IMR-90 (cell line): Measurements from ENCODE around the gene SAT2. TPM values are rescaled to one million over a fixed set of nuclear protein-coding genes. Genes with fewer than 3 reads are reported as not detected.

Source experiments
- ATAC-seq: fragments of 200-7000 bp; cut with Tn5 transposase; 2 replicates; pipeline ENCODE4 v1.9.1; 2020; ENCODE audit warnings: low read depth, mild to moderate bottlenecking, moderate library complexity
- BruUV-seq: library from RNA; stranded (reverse); fragments of 400-500 nt; replicated peaks from 2 replicates; lab custom pipeline; 2021; lab: Mats Ljungman, UMichigan
- CTCF ChIA-PET: fragments of 300-600 bp; formaldehyde crosslinking; extraction: SDS; loops from one replicate; lab custom pipeline; 2021; ENCODE audit warnings: antibody characterized with exemption; lab: Yijun Ruan, JAX
- POLR2A ChIA-PET: fragments of 300-600 bp; sonication (Branson Sonifier 250); formaldehyde crosslinking; loops from one replicate; lab custom pipeline; 2022; ENCODE audit warnings: antibody characterized with exemption; ENCODE audit not compliant: unreplicated experiment; lab: Charles Lee
- DNase-seq: peaks from one replicate; pipeline ENCODE4 v3.0.0; 2013
- H2AFZ ChIP-seq: replicated peaks from 2 replicates; pipeline ENCODE3; 2013; ENCODE audit warnings: low read length, mild to moderate bottlenecking; ENCODE audit not compliant: poor library complexity
- H2AK5ac ChIP-seq: 2 replicates; pipeline ENCODE4 v1.6.1; 2013; ENCODE audit warnings: low read depth, low read length, inconsistent platforms
- H2AK9ac ChIP-seq: replicated peaks from 2 replicates; pipeline ENCODE3; 2013; ENCODE audit warnings: mild to moderate bottlenecking, low read depth, low read length, moderate library complexity; ENCODE audit not compliant: poor library complexity
- H2BK120ac ChIP-seq: 2 replicates; pipeline ENCODE4 v1.6.1; 2013; ENCODE audit warnings: low read depth, low read length, inconsistent platforms
- H2BK15ac ChIP-seq: 3 replicates; pipeline ENCODE4 v1.6.1; 2013; ENCODE audit warnings: low read depth, low read length, inconsistent platforms
- H2BK20ac ChIP-seq: 2 replicates; pipeline ENCODE4 v1.6.1; 2013; ENCODE audit warnings: low read depth, mild to moderate bottlenecking, inconsistent platforms, low read length, moderate library complexity
- H2BK5ac ChIP-seq: 2 replicates; pipeline ENCODE4 v1.6.1; 2013; ENCODE audit warnings: mild to moderate bottlenecking, low read depth, low read length, inconsistent platforms; ENCODE audit not compliant: poor library complexity, severe bottlenecking
- H3K14ac ChIP-seq: replicated peaks from 2 replicates; pipeline ENCODE4 v1.6.1; 2013; ENCODE audit warnings: low read depth, low read length, inconsistent platforms
- H3K18ac ChIP-seq: 2 replicates; pipeline ENCODE4 v1.6.1; 2013; ENCODE audit warnings: low read depth, low read length, control low read depth
- H3K23ac ChIP-seq: 2 replicates; pipeline ENCODE4 v1.6.1; 2013; ENCODE audit warnings: low read depth, low read length, inconsistent platforms
- H3K27ac ChIP-seq: 2 replicates; pipeline ENCODE4 v1.5.1; 2013; ENCODE audit warnings: mild to moderate bottlenecking, control low read depth, low read length; ENCODE audit not compliant: insufficient read depth
- H3K27me3 ChIP-seq: 2 replicates; pipeline ENCODE4 v1.6.1; 2013; ENCODE audit warnings: low read length; ENCODE audit not compliant: control insufficient read depth, insufficient read depth
- H3K36me3 ChIP-seq: 2 replicates; pipeline ENCODE4 v1.6.1; 2013; ENCODE audit warnings: low read length, mixed read lengths; ENCODE audit not compliant: control insufficient read depth, insufficient read depth
- H3K4ac ChIP-seq: 2 replicates; pipeline ENCODE4 v1.6.1; 2013; ENCODE audit warnings: low read depth, low read length, inconsistent platforms
- H3K4me1 ChIP-seq: 2 replicates; pipeline ENCODE4 v1.6.1; 2013; ENCODE audit warnings: low read length, mixed read lengths; ENCODE audit not compliant: control insufficient read depth, insufficient read depth
- H3K4me2 ChIP-seq: 2 replicates; pipeline ENCODE4 v1.6.1; 2013; ENCODE audit warnings: low read depth, mild to moderate bottlenecking, control low read depth, low read length, moderate library complexity
- H3K4me3 ChIP-seq: 2 replicates; pipeline ENCODE4 v1.5.1; 2013; ENCODE audit warnings: low read depth, mild to moderate bottlenecking, control low read depth, low read length, moderate library complexity; ENCODE audit not compliant: insufficient read depth
- H3K56ac ChIP-seq: 2 replicates; pipeline ENCODE4 v1.6.1; 2013; ENCODE audit warnings: low read length, inconsistent platforms; ENCODE audit not compliant: insufficient read depth; ENCODE audit errors: extremely low read depth
- H3K79me1 ChIP-seq, 2 experiments: 2 replicates each; pipeline ENCODE4 v1.6.1; 2013; ENCODE audit warnings: low read length in 2 of 2, inconsistent platforms in 1 of 2, low read depth in 1 of 2
- H3K9ac ChIP-seq: 2 replicates; pipeline ENCODE4 v1.6.1; 2013; ENCODE audit warnings: low read depth, low read length, control low read depth
- H3K9me1 ChIP-seq: 2 replicates; pipeline ENCODE4 v1.6.1; 2013; ENCODE audit warnings: low read length, inconsistent platforms; ENCODE audit not compliant: insufficient read depth
- H3K9me3 ChIP-seq: 2 replicates; pipeline ENCODE4 v1.6.1; 2013; ENCODE audit warnings: low read length; ENCODE audit not compliant: control insufficient read depth, insufficient read depth
- H4K20me1 ChIP-seq: 2 replicates; pipeline ENCODE4 v1.6.1; 2013; ENCODE audit warnings: low read length, inconsistent platforms; ENCODE audit not compliant: insufficient read depth
- H4K5ac ChIP-seq: 2 replicates; pipeline ENCODE4 v1.6.1; 2013; ENCODE audit warnings: mild to moderate bottlenecking, low read depth, low read length, control low read depth
- H4K8ac ChIP-seq, 2 experiments: 2 replicates each; pipeline ENCODE4 v1.6.1; 2013; ENCODE audit warnings: low read depth in 2 of 2, low read length in 2 of 2, control low read depth in 1 of 2, inconsistent platforms in 1 of 2
- H4K91ac ChIP-seq: 2 replicates; pipeline ENCODE4 v1.6.1; 2013; ENCODE audit warnings: low read depth, low read length, inconsistent platforms; ENCODE audit not compliant: insufficient read depth
- BHLHE40 ChIP-seq: fragments of 150-350 bp; IDR thresholded peaks from 2 replicates; pipeline ENCODE4 v1.6.1; 2016; ENCODE audit warnings: mild to moderate bottlenecking, low read depth, low read length
- CEBPB ChIP-seq: IDR thresholded peaks from 2 replicates; pipeline ENCODE4 v1.6.1; 2012; ENCODE audit warnings: low read depth, low read length, improper control_type of control experiment
- CHD1 ChIP-seq: IDR thresholded peaks from 2 replicates; pipeline ENCODE4 v1.6.1; 2012; ENCODE audit warnings: low read depth, low read length, improper control_type of control experiment
- FOS ChIP-seq: fragments of 150-350 bp; IDR thresholded peaks from 2 replicates; pipeline ENCODE4 v1.6.1; 2016; ENCODE audit warnings: low read depth, low read length
- MAFK ChIP-seq: IDR thresholded peaks from 2 replicates; pipeline ENCODE4 v1.6.1; 2012; ENCODE audit warnings: low read depth, low read length, improper control_type of control experiment
- MXI1 ChIP-seq: IDR thresholded peaks from 2 replicates; pipeline ENCODE4 v1.6.1; 2012; ENCODE audit warnings: low read depth, mild to moderate bottlenecking, low read length, moderate library complexity, borderline replicate concordance
- NFE2L2 ChIP-seq: fragments of 150-350 bp; IDR thresholded peaks from 2 replicates; pipeline ENCODE4 v1.6.1; 2016; ENCODE audit warnings: low read depth, mild to moderate bottlenecking, low read length
- POLR2A ChIP-seq: IDR thresholded peaks from 2 replicates; pipeline ENCODE4 v1.6.1; 2012; ENCODE audit warnings: mild to moderate bottlenecking, low read depth, low read length
- RAD21 ChIP-seq: IDR thresholded peaks from 2 replicates; pipeline ENCODE4 v1.6.1; 2012; ENCODE audit warnings: low read length, improper control_type of control experiment
- RCOR1 ChIP-seq: IDR thresholded peaks from 2 replicates; pipeline ENCODE4 v1.6.1; 2012; ENCODE audit warnings: mild to moderate bottlenecking, low read length, improper control_type of control experiment; ENCODE audit not compliant: insufficient replicate concordance
- RFX5 ChIP-seq: IDR thresholded peaks from 2 replicates; pipeline ENCODE4 v1.8.0; 2012; ENCODE audit warnings: low read depth, mild to moderate bottlenecking, low read length, moderate library complexity
- WGBS, 2 experiments: methylation state at CpG; one replicate each; pipeline versions ENCODE4 v1.1.5 to v1.1.7; 2013; ENCODE audit warnings: missing lambda C conversion rate in 2 of 2; ENCODE audit not compliant: insufficient read length in 1 of 2; ENCODE audit errors: extremely low coverage in 2 of 2; 5-methylcytosine and 5-hydroxymethylcytosine counted together
- dilution Hi-C: fragments of 300-500 bp; cut with HindIII; formaldehyde crosslinking; loops from one replicate; pipeline ENCODE4 v1.14.3; 2018; ENCODE audit warnings: low sequenced_read_pairs; ENCODE audit not compliant: unreplicated experiment
- in situ Hi-C: fragments of 300-500 bp; cut with MboI; formaldehyde crosslinking; loops from 3 replicates; pipeline ENCODE4 v1.14.3; 2019; ENCODE audit warnings: low sequenced_read_pairs, inconsistent platforms, mixed read lengths
- intact Hi-C: fragments of 100-400 bp; cut with micrococcal nuclease; formaldehyde crosslinking; loops from 2 replicates; pipeline ENCODE4 v1.10.0; 2022
- polyA plus RNA-seq, 3 experiments: library from polyadenylated mRNA; depleted of rRNA; stranded (reverse); fragments of >200 nt; gene quantifications; 2 replicates each; pipeline ENCODE4 v1.2.3, GENCODE V29; 2012; ENCODE audit warnings: low replicate concordance in 1 of 3
- total RNA-seq: library from RNA; depleted of rRNA; stranded (reverse); fragments of >200 nt; gene quantifications from 2 replicates; pipeline ENCODE4 v1.2.3, GENCODE V29; 2012
- TF ChIP-seq, protein P1 (sequence below): conservative IDR thresholded peaks from 2 replicates; pipeline ENCODE4 v1.5.1; 2012; ENCODE audit warnings: mild to moderate bottlenecking, low read depth, low read length, improper control_type of control experiment
- TF ChIP-seq, protein P2 (sequence below): fragments of 150-350 bp; IDR thresholded peaks from 2 replicates; pipeline ENCODE4 v1.6.1; 2016; ENCODE audit warnings: low read depth, mild to moderate bottlenecking, low read length, moderate library complexity, borderline replicate concordance

SAT2 gene
- total and polyA plus RNA-seq, 2 of the 4 experiments (the other 2 are of a cell fraction), result 20.4 to 45.9 TPM

DNA sequence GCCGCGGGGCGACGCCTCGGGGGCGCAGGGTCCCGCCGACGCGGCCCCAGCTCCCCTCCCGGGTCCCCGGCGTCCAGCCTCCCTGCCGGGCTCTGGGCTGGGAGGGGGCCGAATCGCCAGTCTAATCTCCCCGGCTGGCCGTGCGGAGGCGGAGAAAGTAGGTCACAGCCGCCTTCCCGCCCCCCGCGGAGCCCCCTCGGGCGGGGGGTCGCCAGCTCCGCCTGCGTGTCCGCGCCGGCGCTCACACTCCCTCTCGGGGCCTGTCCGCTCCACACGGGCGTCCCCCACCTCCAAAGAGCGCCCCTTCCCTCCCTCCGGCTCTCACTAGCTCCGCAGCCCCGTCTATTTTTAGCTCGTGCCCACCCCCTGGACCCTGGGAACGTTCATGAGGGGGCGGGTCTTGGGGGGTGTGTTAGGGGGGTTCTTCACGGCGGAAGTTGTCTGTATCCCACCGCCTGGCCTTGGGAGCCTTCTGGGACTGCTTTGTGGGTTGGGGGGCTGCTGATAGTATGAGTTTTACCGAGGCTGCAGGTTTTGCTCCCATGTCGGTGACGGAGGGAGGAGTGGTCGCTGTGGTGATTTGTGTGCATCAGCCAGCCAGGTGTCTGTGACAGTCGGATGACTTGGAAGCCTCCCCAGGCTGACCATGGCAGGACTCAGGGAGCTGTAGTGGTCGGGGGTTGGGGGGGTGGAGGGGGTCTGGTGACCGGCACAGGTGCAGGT is 24.2 kb upstream of the SAT2 start:
- Histone ChIP-seq H4K5ac (no peak overlapping the region), H3K27me3 (peaks cover 61% of the 10 kb centered on the region), H3K4me2 (peak overlapping the region; percentile 93), H2AK5ac (no peak overlapping the region), H2AK9ac (no peak overlapping the region), H3K36me3 (no peaks in the 10 kb centered on the region), H2AFZ (peak overlapping the region; percentile 58), H3K4me3 (peak overlapping the region; percentile 30; the same call in 1 of the 2 replicates), H3K4ac (no peak overlapping the region), H3K79me1 (no peaks in the 10 kb centered on the region), H3K4me1 (peaks cover 6% of the 10 kb centered on the region; the same call in 1 of the 2 replicates), H3K9ac (no peak overlapping the region), H3K9me3 (no peaks in the 10 kb centered on the region; the same call in 1 of the 2 replicates), H3K18ac (no peak overlapping the region), H3K27ac (no peak overlapping the region), H3K23ac (no peak overlapping the region), H2BK20ac (no peak overlapping the region), H2BK120ac (no peak overlapping the region), H3K14ac (no peak overlapping the region), H4K20me1 (no peaks in the 10 kb centered on the region; the same call in none of the 2 replicates), H3K9me1 (no peaks in the 10 kb centered on the region), H2BK15ac (no peak overlapping the region), H2BK5ac (no peak overlapping the region), H4K8ac (no peak overlapping the region), H4K91ac (no peak overlapping the region), H3K56ac (no peak overlapping the region)
- DNase-seq, result no peak
- dilution Hi-C loops (no loop called here), intact Hi-C loops (no loop called here), in situ Hi-C loops (no loop called here)
- 5% methylated on average over 19 of the region's 54 CpGs; no CpG with 5 or more reads in 1 of the 2 experiments for WGBS, 2 experiments
- no peak for ATAC-seq
- ChIA-PET CTCF (no interaction called here), POLR2A (interaction anchor here (0.6 kb wide), 1 partner anchor 735 kb away, joined by 4 read pairs; no protein-coding TSS in a partner anchor)
- no TSS peak for BruUV-seq
- TF ChIP-seq NFE2L2 (no peak), RFX5 (no peak), MAFK (no peak), RAD21 (no peak), RCOR1 (no peak), BHLHE40 (no peak), POLR2A (no peak), MXI1 (no peak), CHD1 (no peak), CEBPB (no peak), FOS (no peak)
- TF ChIP-seq, protein P1, sequence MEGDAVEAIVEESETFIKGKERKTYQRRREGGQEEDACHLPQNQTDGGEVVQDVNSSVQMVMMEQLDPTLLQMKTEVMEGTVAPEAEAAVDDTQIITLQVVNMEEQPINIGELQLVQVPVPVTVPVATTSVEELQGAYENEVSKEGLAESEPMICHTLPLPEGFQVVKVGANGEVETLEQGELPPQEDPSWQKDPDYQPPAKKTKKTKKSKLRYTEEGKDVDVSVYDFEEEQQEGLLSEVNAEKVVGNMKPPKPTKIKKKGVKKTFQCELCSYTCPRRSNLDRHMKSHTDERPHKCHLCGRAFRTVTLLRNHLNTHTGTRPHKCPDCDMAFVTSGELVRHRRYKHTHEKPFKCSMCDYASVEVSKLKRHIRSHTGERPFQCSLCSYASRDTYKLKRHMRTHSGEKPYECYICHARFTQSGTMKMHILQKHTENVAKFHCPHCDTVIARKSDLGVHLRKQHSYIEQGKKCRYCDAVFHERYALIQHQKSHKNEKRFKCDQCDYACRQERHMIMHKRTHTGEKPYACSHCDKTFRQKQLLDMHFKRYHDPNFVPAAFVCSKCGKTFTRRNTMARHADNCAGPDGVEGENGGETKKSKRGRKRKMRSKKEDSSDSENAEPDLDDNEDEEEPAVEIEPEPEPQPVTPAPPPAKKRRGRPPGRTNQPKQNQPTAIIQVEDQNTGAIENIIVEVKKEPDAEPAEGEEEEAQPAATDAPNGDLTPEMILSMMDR, result no peak
- TF ChIP-seq, protein P2, sequence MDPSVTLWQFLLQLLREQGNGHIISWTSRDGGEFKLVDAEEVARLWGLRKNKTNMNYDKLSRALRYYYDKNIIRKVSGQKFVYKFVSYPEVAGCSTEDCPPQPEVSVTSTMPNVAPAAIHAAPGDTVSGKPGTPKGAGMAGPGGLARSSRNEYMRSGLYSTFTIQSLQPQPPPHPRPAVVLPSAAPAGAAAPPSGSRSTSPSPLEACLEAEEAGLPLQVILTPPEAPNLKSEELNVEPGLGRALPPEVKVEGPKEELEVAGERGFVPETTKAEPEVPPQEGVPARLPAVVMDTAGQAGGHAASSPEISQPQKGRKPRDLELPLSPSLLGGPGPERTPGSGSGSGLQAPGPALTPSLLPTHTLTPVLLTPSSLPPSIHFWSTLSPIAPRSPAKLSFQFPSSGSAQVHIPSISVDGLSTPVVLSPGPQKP, result no peak
